ENCODE results near the gene RAB43. TPM values are rescaled to one million over a fixed set of nuclear protein-coding genes. Genes with fewer than 3 reads are reported as not detected.
"Not testable (repeated sequence)": the region's sequence is repeated elsewhere in the genome, so short reads cannot be mapped to it uniquely, and the experiment has no call there.

Gene RAB43
- total RNA-seq, 2 donors from 2014 or later = 26.1 to 49.7 TPM

DNA sequence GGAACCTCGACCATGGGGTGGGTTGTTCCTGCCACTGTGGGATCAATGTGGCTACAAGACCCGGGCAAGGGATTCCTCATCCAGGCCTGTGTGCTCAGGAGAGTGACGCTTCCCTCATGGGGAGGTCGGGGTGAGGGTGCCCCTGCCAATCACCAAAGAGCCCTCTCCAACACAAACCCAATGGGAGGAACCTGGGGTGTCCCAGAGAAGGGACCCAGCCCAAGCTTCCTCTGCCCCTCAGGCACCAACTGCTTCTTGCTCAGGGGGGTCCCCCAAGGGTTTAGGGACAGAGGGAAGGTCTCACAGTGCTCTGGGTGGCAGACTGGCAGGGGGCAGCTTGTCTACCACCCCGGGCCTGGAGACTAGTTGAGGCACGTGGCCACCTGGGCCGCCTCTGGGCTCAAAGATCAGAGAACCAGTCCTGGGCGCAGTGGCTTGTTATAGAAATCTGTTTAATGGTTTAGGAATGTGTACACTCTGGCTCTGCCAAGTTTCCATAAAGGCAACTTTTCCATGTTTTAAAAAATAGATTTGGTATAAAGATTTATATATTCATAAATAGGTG is 34.4 kb downstream of the RAB43 start:
- no peak overlapping the region for H3K27ac Mint-ChIP-seq
- peaks cover 11% of the 10 kb centered on the region for H3K36me3 Mint-ChIP-seq (ENCODE audit: low read depth)
- no peaks in the 10 kb centered on the region for H3K27me3 Mint-ChIP-seq
- no peaks in the 10 kb centered on the region for H3K4me1 Mint-ChIP-seq
- no peaks in the 10 kb centered on the region for H3K9me3 Mint-ChIP-seq
- ATAC-seq (replicated peaks) = no peak
- no peak overlapping the region for H3K4me3 Mint-ChIP-seq

DNA sequence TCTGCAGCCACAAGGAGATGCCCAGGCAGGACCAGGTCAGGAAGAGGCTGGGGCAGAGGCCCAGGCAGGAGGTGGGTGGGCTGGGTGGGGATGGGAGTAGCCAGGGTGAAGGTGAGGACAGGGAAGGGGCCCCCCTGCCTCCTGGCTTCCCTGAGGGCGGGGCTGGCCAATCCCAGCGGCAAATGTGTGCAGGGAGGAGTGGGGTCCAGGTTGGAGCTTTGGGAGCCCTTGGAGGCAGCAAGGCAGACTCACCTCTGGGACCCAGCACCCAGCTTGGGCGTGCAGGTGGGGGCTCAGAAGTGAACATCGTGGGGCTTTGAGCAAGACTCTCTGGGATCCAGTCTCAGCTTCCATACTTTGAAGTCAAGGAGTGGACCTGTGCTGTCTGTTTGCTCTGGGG is 35.8 kb downstream of the RAB43 start:
- Mint-ChIP-seq H3K27me3 (no peaks in the 10 kb centered on the region), H3K4me3 (no peak overlapping the region), H3K9me3 (no peaks in the 10 kb centered on the region), H3K4me1 (peaks cover 3% of the 10 kb centered on the region), H3K36me3 (ENCODE audit: low read depth) (no peaks in the 10 kb centered on the region), H3K27ac (peak overlapping the region; percentile 58)
- no peak for ATAC-seq (replicated peaks)

DNA sequence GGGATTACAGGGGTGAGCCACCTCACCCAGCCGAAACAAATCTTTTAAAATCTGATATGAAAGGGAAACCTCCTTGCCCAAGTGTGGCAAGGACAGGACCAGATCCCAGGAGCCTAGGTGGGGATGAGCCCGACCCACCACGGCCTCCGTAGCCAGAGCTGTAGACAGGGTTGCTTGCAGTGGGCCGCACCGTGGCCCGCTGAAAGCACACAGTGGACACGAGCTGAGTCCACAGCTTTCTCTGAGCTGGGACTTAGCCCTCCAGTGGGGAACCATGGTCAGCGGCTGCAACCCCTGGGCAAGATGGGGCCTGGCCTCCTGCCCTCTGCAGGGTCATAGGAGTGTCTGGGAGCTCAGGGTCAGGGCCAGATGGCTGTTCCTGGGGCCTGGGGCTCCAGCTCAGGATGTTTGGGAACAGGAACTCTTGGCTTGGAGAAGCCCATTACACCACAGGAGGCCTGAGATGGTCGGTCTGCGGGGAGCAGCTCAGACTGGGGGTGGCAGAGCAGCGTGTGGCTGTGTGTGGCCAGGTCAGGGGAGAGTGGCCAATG is 36.4 kb downstream of the RAB43 start:
- Mint-ChIP-seq H3K9me3 (no peaks in the 10 kb centered on the region), H3K27me3 (no peaks in the 10 kb centered on the region), H3K27ac (peak overlapping the region; percentile 58), H3K4me1 (peaks cover 3% of the 10 kb centered on the region), H3K36me3 (ENCODE audit: low read depth) (no peaks in the 10 kb centered on the region), H3K4me3 (no peak overlapping the region)
- no peak for ATAC-seq (replicated peaks)

DNA sequence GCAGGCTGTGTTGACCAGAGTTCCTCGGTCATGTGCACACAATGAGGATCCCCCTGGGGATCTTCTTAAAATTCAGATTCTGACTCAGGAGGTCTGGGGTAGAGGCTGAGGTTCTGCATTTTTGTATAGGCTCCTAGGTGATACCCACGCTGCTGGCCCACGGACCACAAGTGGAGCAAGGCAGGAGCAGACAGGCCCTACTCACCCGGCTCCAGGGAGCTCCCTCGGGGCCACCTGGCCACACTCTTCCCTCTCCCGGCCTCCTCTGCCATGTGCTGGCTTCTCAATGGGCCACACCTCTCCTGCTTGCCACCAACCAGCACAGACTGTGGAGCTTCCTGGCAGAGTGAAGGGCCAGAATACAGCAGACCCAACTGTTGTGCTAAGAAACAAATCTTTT is 37.1 kb downstream of the RAB43 start:
- Mint-ChIP-seq H3K9me3 (no peaks in the 10 kb centered on the region), H3K4me3 (no peak overlapping the region), H3K36me3 (ENCODE audit: low read depth) (no peaks in the 10 kb centered on the region), H3K27ac (no peak overlapping the region), H3K4me1 (peaks cover 3% of the 10 kb centered on the region), H3K27me3 (no peaks in the 10 kb centered on the region)
- ATAC-seq (replicated peaks) = no peak

DNA sequence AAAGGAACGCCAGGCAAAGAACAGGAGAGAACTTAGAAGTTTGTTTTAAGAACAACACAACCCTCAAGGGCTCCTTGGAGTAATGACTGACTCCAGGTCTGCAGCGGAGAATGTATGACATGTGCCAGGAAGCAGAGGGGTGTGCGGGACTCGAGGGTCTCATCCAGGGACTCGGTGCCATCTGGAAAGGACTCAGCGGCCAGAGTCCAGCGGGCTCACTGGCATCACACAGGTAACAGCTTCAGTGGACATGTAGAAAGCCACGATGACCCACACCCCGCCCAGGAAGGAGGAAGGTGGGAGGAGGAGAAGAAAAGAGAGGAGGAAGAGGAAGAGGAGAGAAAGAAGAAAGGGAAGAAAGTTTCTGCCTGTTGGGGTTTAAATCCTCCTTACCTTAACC is 39.6 kb downstream of the RAB43 start:
- Mint-ChIP-seq H3K27ac (peak overlapping the region; percentile 55), H3K4me3 (no peak overlapping the region), H3K4me1 (peaks cover 3% of the 10 kb centered on the region), H3K36me3 (ENCODE audit: low read depth) (no peaks in the 10 kb centered on the region), H3K9me3 (no peaks in the 10 kb centered on the region), H3K27me3 (no peaks in the 10 kb centered on the region)
- no peak for ATAC-seq (replicated peaks)

DNA sequence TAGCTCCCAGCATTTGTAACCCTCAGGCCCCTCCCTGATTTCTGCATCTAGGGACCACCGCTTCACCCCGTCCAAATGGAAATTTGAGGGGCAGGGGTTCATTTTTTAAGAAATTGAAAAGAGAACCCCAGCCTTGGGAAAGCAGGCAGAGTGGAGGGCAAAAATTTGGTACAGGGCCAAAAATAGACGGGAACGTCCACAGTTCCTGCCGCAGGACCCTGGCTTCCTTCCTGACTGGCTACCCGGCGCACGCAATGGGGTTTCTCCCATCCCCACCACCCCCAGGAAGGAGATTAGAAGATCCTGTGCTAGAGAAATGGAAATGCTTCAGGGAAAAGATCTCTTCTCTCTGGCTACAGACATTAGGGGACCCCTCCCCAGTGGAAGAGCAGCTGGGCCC is 40.1 kb downstream of the RAB43 start:
- Mint-ChIP-seq H3K27ac (peak overlapping the region; percentile 55), H3K36me3 (ENCODE audit: low read depth) (no peaks in the 10 kb centered on the region), H3K9me3 (no peaks in the 10 kb centered on the region), H3K4me3 (no peak overlapping the region), H3K27me3 (no peaks in the 10 kb centered on the region), H3K4me1 (peaks cover 3% of the 10 kb centered on the region)
- no peak for ATAC-seq (replicated peaks)

DNA sequence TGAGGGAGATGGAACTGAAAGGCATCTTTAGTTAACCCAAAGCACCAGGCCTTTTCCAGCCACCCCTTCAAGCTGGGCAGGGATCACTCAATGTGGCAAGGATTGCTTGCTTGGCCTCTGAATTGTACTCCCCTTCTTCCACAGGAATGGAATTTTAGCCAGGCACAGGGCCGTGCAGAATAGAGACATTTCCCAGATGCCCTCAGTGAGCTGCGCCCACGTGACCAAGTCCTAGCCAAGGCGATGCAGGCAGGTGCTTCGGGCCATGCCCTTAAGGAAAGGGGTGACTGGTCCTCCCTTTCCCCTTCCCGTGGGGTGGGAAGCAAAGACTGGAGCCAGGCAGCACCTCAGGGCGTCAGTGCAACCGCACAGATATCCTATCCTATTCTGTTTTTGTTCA is 43.1 kb downstream of the RAB43 start:
- no peaks in the 10 kb centered on the region for H3K9me3 Mint-ChIP-seq
- H3K27me3 Mint-ChIP-seq = no peaks in the 10 kb centered on the region
- H3K36me3 Mint-ChIP-seq (ENCODE audit: low read depth) = no peaks in the 10 kb centered on the region
- no peak overlapping the region for H3K4me3 Mint-ChIP-seq
- no peak overlapping the region for H3K27ac Mint-ChIP-seq
- H3K4me1 Mint-ChIP-seq = peaks cover 3% of the 10 kb centered on the region
- ATAC-seq (replicated peaks) = no peak

DNA sequence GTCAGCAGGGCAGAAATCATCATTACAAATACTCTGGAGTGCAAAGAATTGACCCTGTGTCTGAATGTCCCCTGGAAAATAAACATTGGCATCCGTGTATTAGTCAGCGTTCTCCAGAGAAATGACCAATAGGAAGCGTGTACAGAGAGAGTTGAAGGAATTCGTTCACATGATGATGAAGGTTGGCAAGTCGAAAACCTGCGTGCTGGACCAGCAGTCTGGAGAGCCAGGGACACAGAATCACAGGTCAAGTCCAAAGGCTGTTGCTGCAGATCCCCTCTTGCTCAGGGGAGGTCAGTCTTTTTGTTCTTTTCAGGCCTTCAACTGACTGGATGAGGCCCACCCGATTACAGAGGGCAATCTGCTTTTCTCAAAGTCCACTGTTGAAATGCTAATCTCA is 44.4 kb downstream of the RAB43 start:
- H3K4me3 Mint-ChIP-seq = no peak overlapping the region
- ATAC-seq (replicated peaks) = no peak
- no peaks in the 10 kb centered on the region for H3K27me3 Mint-ChIP-seq
- no peak overlapping the region for H3K27ac Mint-ChIP-seq
- H3K9me3 Mint-ChIP-seq = no peaks in the 10 kb centered on the region
- H3K36me3 Mint-ChIP-seq (ENCODE audit: low read depth) = no peaks in the 10 kb centered on the region
- H3K4me1 Mint-ChIP-seq = peaks cover 3% of the 10 kb centered on the region

DNA sequence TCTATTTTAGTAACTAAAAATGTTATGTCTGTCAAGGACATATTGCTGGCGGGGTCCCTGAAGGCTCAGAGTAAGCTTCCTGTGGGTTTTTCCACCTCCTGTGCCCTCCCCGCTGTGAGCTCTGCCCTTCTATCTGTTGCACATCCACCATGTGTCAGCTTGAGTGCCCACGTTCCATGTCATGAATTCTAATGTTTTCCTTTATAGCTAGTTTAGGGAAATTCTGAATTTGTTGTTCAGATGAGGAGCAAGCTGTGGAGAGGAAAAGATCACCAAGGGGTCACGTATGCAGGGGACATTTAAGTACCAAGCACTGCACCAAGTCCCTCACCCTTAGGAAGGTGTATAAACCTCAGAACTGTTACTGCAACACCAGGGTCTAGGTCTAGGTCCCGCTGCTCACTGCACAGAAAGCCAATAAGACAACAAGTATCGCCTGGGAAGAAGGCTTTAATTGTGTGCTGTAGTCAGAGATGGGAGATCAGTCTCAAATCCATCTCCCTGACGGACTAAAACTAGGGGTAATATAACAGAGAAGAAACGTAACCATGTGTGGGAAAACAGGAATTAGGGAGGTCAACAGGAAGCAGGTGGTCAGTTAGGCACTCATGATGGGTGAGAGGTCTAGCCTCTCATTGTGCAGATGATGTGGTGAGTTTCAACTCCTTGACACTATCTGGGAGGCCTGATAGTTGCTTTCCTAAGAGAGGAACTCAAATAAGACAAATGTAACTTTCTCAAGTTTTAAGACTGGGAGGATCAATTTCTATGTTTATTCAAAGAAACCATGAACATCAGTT is 51.3 kb downstream of the RAB43 start:
- peaks cover 15% of the 10 kb centered on the region for H3K27me3 Mint-ChIP-seq
- no peaks in the 10 kb centered on the region for H3K36me3 Mint-ChIP-seq (ENCODE audit: low read depth)
- no peaks in the 10 kb centered on the region for H3K4me1 Mint-ChIP-seq
- no peak overlapping the region for H3K4me3 Mint-ChIP-seq
- ATAC-seq (replicated peaks) = no peak
- H3K9me3 Mint-ChIP-seq = no peaks in the 10 kb centered on the region
- H3K27ac Mint-ChIP-seq = no peak overlapping the region

DNA sequence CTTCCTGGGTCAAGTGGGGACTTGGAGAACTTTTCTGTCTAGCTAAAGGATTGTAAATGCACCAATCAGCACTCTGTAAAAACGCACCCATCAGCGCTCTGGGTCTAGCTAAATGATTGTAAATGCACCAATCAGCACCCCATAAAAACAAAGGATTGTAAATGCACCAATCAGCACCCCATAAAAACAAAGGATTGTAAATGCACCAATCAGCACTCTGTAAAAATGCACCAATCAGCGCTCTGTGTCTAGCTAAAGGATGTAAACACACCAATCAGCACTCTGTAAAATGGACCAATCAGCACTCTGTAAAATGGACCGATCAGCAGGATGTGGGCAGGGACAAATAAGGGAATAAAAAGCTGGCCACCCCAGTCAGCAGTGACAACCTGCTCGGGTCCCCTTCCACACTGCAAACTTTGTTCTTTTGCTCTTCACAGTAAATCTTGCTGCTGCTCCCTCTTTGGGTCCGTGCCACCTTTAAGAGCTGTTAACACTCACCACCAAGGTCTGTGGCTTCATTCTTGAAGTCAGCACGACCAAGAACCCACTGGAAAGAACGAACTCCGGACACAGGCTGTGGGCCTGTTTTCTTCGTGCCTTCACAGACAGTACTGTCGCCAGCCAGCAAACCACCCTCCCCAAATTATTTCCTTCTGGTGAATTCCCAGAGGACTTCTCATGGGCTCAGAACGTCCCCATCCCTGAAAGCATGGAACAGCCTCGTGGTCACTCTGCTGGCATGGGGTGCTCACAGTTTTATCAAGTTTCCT is 52.1 kb downstream of the RAB43 start:
- H3K27ac Mint-ChIP-seq; H3K9me3 Mint-ChIP-seq; H3K36me3 Mint-ChIP-seq (ENCODE audit: low read depth); ATAC-seq (replicated peaks); H3K4me1 Mint-ChIP-seq: not testable (repeated sequence)
- Mint-ChIP-seq H3K27me3 (peaks cover 15% of the 10 kb centered on the region), H3K4me3 (peak overlapping the region; percentile 59)

DNA sequence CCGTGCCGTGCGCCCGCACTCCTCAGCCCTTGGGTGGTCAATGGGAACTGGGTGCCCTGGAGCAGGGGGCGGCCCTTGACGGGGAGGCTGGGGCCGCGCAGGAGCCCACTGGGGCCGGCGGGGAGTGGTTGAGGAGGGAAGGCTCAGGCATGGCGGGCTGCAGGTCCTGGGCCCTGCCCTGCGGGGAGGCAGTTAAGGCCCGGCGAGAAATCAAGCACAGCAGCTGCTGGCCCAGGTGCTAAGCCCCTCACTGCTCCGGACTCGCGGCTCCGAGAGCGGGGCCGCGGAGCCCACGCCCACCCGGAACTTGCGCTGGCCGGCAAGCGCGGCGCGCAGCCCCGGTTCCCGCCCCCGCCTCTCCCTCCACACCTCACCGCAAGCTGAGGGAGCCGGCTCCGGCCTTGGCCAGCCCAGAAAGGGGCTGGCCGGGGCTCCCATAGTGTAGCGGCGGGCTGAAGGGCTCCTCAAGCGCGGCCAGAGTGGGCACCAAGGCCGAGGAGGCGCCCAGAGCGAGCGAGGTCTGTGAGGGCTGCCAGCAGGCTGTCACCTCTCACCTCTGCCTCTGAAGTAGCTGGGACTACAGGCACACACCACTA is 53.2 kb downstream of the RAB43 start:
- Mint-ChIP-seq H3K36me3 (ENCODE audit: low read depth) (no peaks in the 10 kb centered on the region), H3K9me3 (no peaks in the 10 kb centered on the region), H3K4me1 (no peaks in the 10 kb centered on the region), H3K4me3 (peak overlapping the region; percentile 59), H3K27ac (no peak overlapping the region), H3K27me3 (peaks cover 15% of the 10 kb centered on the region)
- ATAC-seq (replicated peaks) = no peak

DNA sequence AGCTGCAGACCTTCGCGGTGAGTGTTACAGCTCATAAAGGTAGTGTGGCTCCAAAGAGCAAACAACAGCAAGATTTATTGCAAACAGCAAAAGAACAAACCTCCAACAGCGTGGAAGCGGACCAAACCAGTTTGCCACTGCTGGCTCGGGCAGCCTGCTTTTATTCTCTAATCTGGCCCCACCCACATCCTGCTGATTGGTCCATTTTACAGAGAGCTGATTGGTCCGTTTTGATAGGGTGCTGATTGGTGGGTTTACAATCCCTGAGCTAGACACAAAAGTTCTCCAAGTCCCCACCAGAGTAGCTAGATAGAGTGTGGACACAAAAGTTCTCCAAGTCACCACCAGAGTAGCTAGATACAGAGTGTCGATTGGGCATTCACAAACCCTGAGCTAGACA is 53.9 kb downstream of the RAB43 start:
- peaks cover 15% of the 10 kb centered on the region for H3K27me3 Mint-ChIP-seq
- ATAC-seq (replicated peaks); H3K4me1 Mint-ChIP-seq; H3K27ac Mint-ChIP-seq; H3K9me3 Mint-ChIP-seq; H3K36me3 Mint-ChIP-seq (ENCODE audit: low read depth): not testable (repeated sequence)
- peak overlapping the region; percentile 12 for H3K4me3 Mint-ChIP-seq

DNA sequence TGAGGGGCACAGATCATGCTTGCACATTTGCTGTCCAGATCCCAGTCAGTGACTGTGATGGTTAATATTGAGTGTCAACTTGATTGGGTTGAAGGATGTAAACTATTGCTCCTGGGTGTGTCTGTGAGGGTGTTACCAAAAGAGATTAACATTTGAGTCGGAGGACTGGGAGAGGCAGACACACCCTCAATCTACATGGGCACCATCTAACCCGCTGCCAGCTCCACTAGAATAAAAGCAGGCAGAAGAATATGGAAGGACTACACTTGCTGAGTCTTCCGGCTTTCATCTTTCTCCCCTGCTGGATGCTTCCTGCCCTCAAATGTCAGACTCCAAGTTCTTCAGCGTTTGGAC is 55.9 kb downstream of the RAB43 start:
- no peak for ATAC-seq (replicated peaks)
- no peaks in the 10 kb centered on the region for H3K4me1 Mint-ChIP-seq
- no peak overlapping the region for H3K27ac Mint-ChIP-seq
- peaks cover 15% of the 10 kb centered on the region for H3K27me3 Mint-ChIP-seq
- H3K36me3 Mint-ChIP-seq (ENCODE audit: low read depth) = no peaks in the 10 kb centered on the region
- H3K9me3 Mint-ChIP-seq = no peaks in the 10 kb centered on the region
- no peak overlapping the region for H3K4me3 Mint-ChIP-seq

DNA sequence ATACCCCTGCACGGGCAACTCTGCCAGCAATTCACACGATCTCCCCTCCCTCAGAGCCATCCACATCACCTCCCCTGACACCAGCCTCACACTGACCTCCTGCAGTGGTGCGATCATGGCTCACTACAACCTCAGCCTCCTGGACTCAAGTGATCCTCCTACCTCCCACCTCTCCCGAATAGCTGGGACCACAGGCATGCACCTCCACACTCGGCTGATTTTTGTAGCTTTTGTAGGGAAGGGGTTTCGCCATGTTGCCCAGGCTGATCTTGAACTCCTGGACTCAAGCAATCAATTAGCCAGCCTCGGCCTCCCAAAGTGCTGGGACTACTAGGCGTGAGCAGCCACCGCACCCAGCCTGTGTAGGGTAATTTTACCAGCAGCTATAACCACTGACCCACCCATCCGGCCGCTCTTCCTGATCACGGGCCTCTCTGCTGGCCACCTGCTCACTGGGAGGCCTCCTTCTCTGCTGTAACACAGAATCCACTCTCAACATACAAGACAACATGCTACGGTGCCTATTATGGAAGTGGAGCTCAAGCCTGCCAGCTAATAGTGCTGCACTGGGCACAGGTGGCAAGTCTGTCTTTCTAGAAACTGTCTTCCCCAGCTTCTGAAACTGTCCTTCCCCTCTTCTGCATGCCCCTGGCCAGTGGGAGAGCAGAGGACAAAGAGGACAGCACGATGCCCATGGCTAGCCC is 56.4 kb downstream of the RAB43 start:
- ATAC-seq (replicated peaks) = no peak
- H3K27me3 Mint-ChIP-seq = peaks cover 10% of the 10 kb centered on the region

More for the DNA sequence above, 56.4 kb downstream of the RAB43 start:
- H3K9me3 Mint-ChIP-seq = no peaks in the 10 kb centered on the region
- H3K27ac Mint-ChIP-seq = no peak overlapping the region
- H3K4me3 Mint-ChIP-seq = no peak overlapping the region
- no peaks in the 10 kb centered on the region for H3K4me1 Mint-ChIP-seq
- H3K36me3 Mint-ChIP-seq (ENCODE audit: low read depth) = no peaks in the 10 kb centered on the region
